Spleen (tissue), 11 donors: ENCODE results near the gene SETD3. TPM values are rescaled to one million over a fixed set of nuclear protein-coding genes. Genes with fewer than 3 reads are reported as not detected.

Source experiments
- DNase-seq: peaks from one replicate; pipeline ENCODE4 v3.0.0-alpha.2; 2020
- H3K27ac ChIP-seq, 8 donors: fragments of 200-600 bp; sonication (generic) in 7 of 8; 1 replicate in 4 of 8; 2 replicates in 4 of 8; pipeline versions ENCODE4 v1.5.0 to v1.8.0; 2016 to 2021; ENCODE audit warnings: inconsistent platforms in 4 of 8, mild to moderate bottlenecking in 4 of 8, moderate library complexity in 1 of 8
- H3K27me3 ChIP-seq, 7 donors: fragments of 200-600 bp; sonication (generic) in 6 of 7; replicated peaks in 1 of 7; 1 replicate in 4 of 7; 2 replicates in 3 of 7; pipeline versions ENCODE4 v1.5.0 to v1.8.0; 2016 to 2021; ENCODE audit warnings: inconsistent platforms in 3 of 7, mild to moderate bottlenecking in 1 of 7
- H3K36me3 ChIP-seq, 6 donors: fragments of 200-600 bp; sonication (generic) in 5 of 6; 1 replicate in 4 of 6; 2 replicates in 2 of 6; pipeline versions ENCODE4 v1.5.0 to v1.8.0; 2016 to 2021; ENCODE audit warnings: inconsistent platforms in 2 of 6
- H3K4me1 ChIP-seq, 6 donors: fragments of 200-600 bp; sonication (generic) in 5 of 6; 1 replicate in 3 of 6; 2 replicates in 3 of 6; pipeline versions ENCODE4 v1.5.0 to v1.8.0; 2016 to 2021; ENCODE audit warnings: inconsistent platforms in 3 of 6
- H3K4me3 ChIP-seq, 8 donors: fragments of 200-600 bp; sonication (generic) in 7 of 8; 1 replicate in 4 of 8; 2 replicates in 4 of 8; pipeline versions ENCODE4 v1.5.0 to v1.8.0; 2016 to 2021; ENCODE audit warnings: inconsistent platforms in 4 of 8, mild to moderate bottlenecking in 4 of 8, moderate library complexity in 2 of 8
- H3K9me3 ChIP-seq, 8 donors: fragments of 200-600 bp; sonication (generic) in 7 of 8; 1 replicate in 4 of 8; 2 replicates in 4 of 8; pipeline versions ENCODE4 v1.5.0 to v1.8.0; 2016 to 2021; ENCODE audit warnings: inconsistent platforms in 4 of 8
- CTCF ChIP-seq, 11 experiments: fragments of 200-600 bp in 7 of 11; fragments of 450-650 bp in 4 of 11; sonication (generic) in 4 of 11; IDR thresholded peaks in 8 of 11; conservative IDR thresholded peaks in 3 of 11; 1 replicate in 7 of 11; 2 replicates in 4 of 11; pipeline versions ENCODE4 v1.4.0 to v1.8.0; 2016 to 2021; ENCODE audit warnings: antibody characterized with exemption in 11 of 11, inconsistent platforms in 4 of 11, mild to moderate bottlenecking in 1 of 11
- POLR2A ChIP-seq, 3 donors: fragments of 450-650 bp; IDR thresholded peaks; one replicate each; pipeline ENCODE4 v1.5.1; 2017; ENCODE audit warnings: antibody characterized with exemption in 3 of 3, mild to moderate bottlenecking in 1 of 3
- POLR2AphosphoS5 ChIP-seq, 3 donors: sonication (generic); formaldehyde crosslinking; IDR thresholded peaks; one replicate each; pipeline ENCODE4 v1.5.1; 2017; ENCODE audit warnings: antibody characterized with exemption in 3 of 3
- WGBS, 5 donors: extraction: QIAGEN DNeasy Blood & Tissue Kit in 3 of 5; methylation state at CpG; one replicate each; pipeline versions ENCODE4 v1.1.5 to v1.1.7; 2013 to 2018; 5-methylcytosine and 5-hydroxymethylcytosine counted together
- intact Hi-C: fragments of 100-400 bp; cut with DNase I; formaldehyde crosslinking; loops from one replicate; pipeline ENCODE4 v1.15.0; 2023; ENCODE audit warnings: low total_unique reads
- polyA plus RNA-seq, 3 donors: library from polyadenylated mRNA; stranded (reverse); fragments of 200-250 nt; gene quantifications; one replicate each; pipeline ENCODE4 v1.2.1, GENCODE V29; 2013
- total RNA-seq, 7 donors: library from RNA; depleted of rRNA in 3 of 7; stranded (reverse); fragments of >200 nt in 3 of 7; fragmentation: NEBNext Ultra II Directional in 4 of 7; extraction: Animal tissue kit (Norgen Biotek cat#: 25700) in 4 of 7; gene quantifications; one replicate each; pipeline versions ENCODE4 v1.1.0 to v1.2.1, GENCODE V29; 2016 to 2021
- donor health status: healthy with polysubstance abuse.
- donor health status: DM: no; HTN: no; CAD: no; lungs with moderate emphysema.
- donor health status: DM: no; HTN: no; CAD: no.
- donor health status: Bipolar disorder and iron deficiency.
- donor health status: healthy.
- donor health status: DM: no; HTN: no; CAD: no.
- donor health status: DM: yes; HTN: yes; CAD: no.

SETD3 gene
- total and polyA plus RNA-seq, 10 donors, result 18.1 to 84.4 (median 62.4) TPM

GRCh38 chr14:99506276-99506675 lies 25.6 kb upstream of the SETD3 start:
- intact Hi-C loops, result no loop called here
- H3K27me3 ChIP-seq, result no peaks in the 10 kb centered on the region
- H3K4me3 ChIP-seq, result no peak overlapping the region
- peaks cover 11 to 100% (median 98%) of the 10 kb centered on the region in 6 donors for H3K36me3 ChIP-seq
- H3K27ac ChIP-seq, result peak overlapping the region in 4 of 8 donors; percentile 12 to 56 (median 30)
- WGBS, 5 donors, result 68 to 82% (median 78%) methylated on average over 6 of the region's 6 CpGs
- DNase-seq, result no peak
- H3K4me1 ChIP-seq, result peaks cover 0 to 18% (median 8%) of the 10 kb centered on the region in 6 donors
- TF ChIP-seq CTCF (IDR thresholded peaks at IDR 0.05 in 8 of 11, conservative IDR thresholded peaks at IDR 0.05 in 3 of 11) (no peak), POLR2AphosphoS5 (IDR thresholded peaks at IDR 0.05) (peak in 2 of 3 donors; percentile 55 to 74), POLR2A (IDR thresholded peaks at IDR 0.05) (no peak)
- no peaks in the 10 kb centered on the region for H3K9me3 ChIP-seq

GRCh38 chr14:99505089-99505488 lies 24.4 kb upstream of the SETD3 start:
- TF ChIP-seq POLR2AphosphoS5 (IDR thresholded peaks at IDR 0.05) (peak in 2 of 3 donors; percentile 45 to 67), POLR2A (IDR thresholded peaks at IDR 0.05) (no peak), CTCF (IDR thresholded peaks at IDR 0.05 in 8 of 11, conservative IDR thresholded peaks at IDR 0.05 in 3 of 11) (no peak)
- 68 to 91% (median 74%) methylated on average over 5 of the region's 5 CpGs for WGBS, 5 donors
- Histone ChIP-seq H3K4me3 (no peak overlapping the region), H3K27ac (peak overlapping the region in 5 of 8 donors; percentile 7 to 56 (median 21)), H3K4me1 (peaks cover 0 to 18% (median 8%) of the 10 kb centered on the region in 6 donors), H3K27me3 (no peaks in the 10 kb centered on the region), H3K36me3 (peaks cover 11 to 100% (median 100%) of the 10 kb centered on the region in 6 donors), H3K9me3 (no peaks in the 10 kb centered on the region)
- intact Hi-C loops, result no loop called here
- no peak for DNase-seq

- no peaks in the 10 kb centered on the region for H3K9me3 ChIP-seq
- H3K36me3 ChIP-seq, result peaks cover 11 to 100% (median 96%) of the 10 kb centered on the region in 6 donors
- H3K27me3 ChIP-seq, result no peaks in the 10 kb centered on the region
- peaks cover 0 to 18% (median 8%) of the 10 kb centered on the region in 6 donors for H3K4me1 ChIP-seq
- H3K27ac ChIP-seq, result no peak overlapping the region
- 89 to 98% (median 93%) methylated on average over 4 of the region's 4 CpGs for WGBS, 5 donors
- TF ChIP-seq CTCF (IDR thresholded peaks at IDR 0.05 in 8 of 11, conservative IDR thresholded peaks at IDR 0.05 in 3 of 11), result no peak
- intact Hi-C loops, result no loop called here
- no peak for DNase-seq
- no peak overlapping the region for H3K4me3 ChIP-seq
These were observed 23.3 kb upstream of the SETD3 start for GRCh38 chr14:99503848-99504453.

GRCh38 chr14:99502989-99503421 lies 22.3 kb upstream of the SETD3 start:
- 85 to 94% (median 90%) methylated on average over 7 to 14 of the region's 14 CpGs for WGBS, 5 donors
- intact Hi-C loops, result no loop called here
- no peak for DNase-seq

More at GRCh38 chr14:99502989-99503421, 22.3 kb upstream of the SETD3 start:
- no peaks in the 10 kb centered on the region for H3K9me3 ChIP-seq
- no peaks in the 10 kb centered on the region for H3K27me3 ChIP-seq
- H3K36me3 ChIP-seq, result peaks cover 11 to 100% (median 96%) of the 10 kb centered on the region in 6 donors
- TF ChIP-seq POLR2AphosphoS5 (IDR thresholded peaks at IDR 0.05) (peak in 2 of 3 donors; percentile 12 to 42), CTCF (IDR thresholded peaks at IDR 0.05 in 8 of 11, conservative IDR thresholded peaks at IDR 0.05 in 3 of 11) (no peak)
- no peak overlapping the region for H3K27ac ChIP-seq
- no peak overlapping the region for H3K4me3 ChIP-seq
- peaks cover 0 to 18% (median 8%) of the 10 kb centered on the region in 6 donors for H3K4me1 ChIP-seq
